SW 1271 (cell line): Measurements from ENCODE around the gene PRPF6.

Experiments
- DNase-seq, 2 experiments: peaks; one replicate each; lab custom pipeline; 2025; lab: John Stamatoyannopoulos, UW

PRPF6 gene

GRCh38 chr20:64077541-64077875 lies 96.6 kb downstream of the PRPF6 start:
- DNase-seq: no peak

DNA sequence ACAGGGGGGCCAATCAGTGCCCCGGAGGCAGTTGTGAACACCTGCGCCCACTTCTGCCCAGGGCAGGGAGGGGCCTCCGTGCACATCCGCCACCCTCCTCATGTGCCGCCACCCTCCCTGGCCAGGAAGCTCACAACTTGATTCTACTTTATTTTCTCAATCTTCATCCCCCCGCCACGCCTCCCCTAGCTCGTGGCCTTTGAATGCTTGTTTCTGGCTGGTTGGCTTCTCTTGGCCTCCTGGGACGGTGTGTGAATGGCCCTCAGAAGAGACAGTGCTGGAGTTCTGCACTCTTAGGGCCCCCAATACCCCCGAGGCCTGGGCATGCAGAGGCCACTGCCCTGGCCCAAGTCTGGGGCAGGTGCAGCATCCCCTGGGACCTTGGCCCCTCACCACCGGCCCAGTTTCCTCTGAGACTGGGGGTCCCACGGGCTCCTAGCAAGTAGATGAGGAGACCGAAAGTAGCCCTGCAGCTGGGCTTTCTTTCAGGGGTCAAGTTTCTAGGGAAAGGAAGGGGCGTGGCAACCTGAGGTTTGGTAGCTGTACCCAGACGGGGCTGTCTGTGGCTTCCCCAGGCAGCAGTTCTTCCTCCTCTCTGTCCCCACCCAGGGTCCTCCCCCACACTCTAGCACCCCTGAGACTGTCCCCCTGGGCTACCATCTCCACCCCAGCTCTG lies 97.1 kb downstream of the PRPF6 start:
- DNase-seq: no peak

- DNase-seq: no peak
Observed at GRCh38 chr20:64078934-64079272, 98.0 kb downstream of the PRPF6 start.

DNA sequence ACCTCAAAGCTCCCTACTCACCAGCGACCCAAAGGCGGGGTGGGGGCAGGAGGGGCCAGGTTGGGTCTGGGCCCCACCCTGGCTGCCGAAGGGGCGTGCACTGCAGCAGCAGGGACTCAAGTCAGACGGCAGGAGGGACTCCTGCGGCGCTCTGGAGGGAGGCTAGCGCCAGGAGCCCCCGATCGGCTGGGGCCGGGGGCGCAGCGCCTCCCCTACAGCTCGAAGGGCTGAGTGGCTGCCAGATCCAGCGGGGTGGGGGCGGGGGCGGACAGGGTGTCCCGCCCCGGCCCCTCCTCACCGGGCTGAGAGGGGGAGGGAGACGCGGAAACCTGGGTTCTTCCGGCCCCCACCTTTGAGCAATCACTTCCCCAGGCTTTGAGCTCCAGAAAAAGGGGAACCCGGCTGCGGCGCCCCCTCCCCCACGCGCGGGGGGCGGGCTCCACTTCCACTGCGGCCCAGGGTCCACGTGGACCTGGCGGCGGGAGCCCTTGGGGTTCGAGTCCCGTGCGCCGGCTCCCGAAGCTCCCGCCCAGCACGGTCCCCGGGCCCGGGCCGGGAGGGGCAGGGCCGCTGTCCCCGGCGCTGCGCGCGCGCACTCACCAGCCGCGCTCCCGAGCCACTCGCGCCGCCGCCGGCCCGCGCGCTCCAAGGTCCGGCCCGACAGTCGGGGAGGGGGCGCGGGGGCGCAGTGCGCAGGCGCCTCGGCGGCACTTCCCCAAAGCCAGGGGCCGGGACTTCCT lies 98.5 kb downstream of the PRPF6 start, which contains the start of gene RGS19:
Gene RGS19, minus strand, starts transcription at position 246 of the 740 bp plus-strand sequence. CDS start 2,632 bp downstream, outside the sequence.
- peak; percentile 43 to 58 for DNase-seq

GRCh38 chr20:64080013-64080812 lies 99.3 kb downstream of the PRPF6 start, which contains the start of gene OPRL1:
Gene OPRL1, plus strand, starts transcription at chr20:64080082. Its CDS starts 12,639 bp downstream, at chr20:64092721.
- DNase-seq: no peak

- DNase-seq: no peak
Observed at GRCh38 chr20:64080813-64081623, 100.1 kb downstream of the PRPF6 start.

GRCh38 chr20:64081624-64081964 lies 100.7 kb downstream of the PRPF6 start:
- DNase-seq: no peak

- no peak for DNase-seq
Observed at GRCh38 chr20:64082126-64082731, 101.3 kb downstream of the PRPF6 start.
